ENCODE results near the gene ZNF335.
"Not testable (repeated sequence)": the region's sequence is repeated elsewhere in the genome, so short reads cannot be mapped to it uniquely, and the experiment has no call there.

The ZNF335 gene

DNA sequence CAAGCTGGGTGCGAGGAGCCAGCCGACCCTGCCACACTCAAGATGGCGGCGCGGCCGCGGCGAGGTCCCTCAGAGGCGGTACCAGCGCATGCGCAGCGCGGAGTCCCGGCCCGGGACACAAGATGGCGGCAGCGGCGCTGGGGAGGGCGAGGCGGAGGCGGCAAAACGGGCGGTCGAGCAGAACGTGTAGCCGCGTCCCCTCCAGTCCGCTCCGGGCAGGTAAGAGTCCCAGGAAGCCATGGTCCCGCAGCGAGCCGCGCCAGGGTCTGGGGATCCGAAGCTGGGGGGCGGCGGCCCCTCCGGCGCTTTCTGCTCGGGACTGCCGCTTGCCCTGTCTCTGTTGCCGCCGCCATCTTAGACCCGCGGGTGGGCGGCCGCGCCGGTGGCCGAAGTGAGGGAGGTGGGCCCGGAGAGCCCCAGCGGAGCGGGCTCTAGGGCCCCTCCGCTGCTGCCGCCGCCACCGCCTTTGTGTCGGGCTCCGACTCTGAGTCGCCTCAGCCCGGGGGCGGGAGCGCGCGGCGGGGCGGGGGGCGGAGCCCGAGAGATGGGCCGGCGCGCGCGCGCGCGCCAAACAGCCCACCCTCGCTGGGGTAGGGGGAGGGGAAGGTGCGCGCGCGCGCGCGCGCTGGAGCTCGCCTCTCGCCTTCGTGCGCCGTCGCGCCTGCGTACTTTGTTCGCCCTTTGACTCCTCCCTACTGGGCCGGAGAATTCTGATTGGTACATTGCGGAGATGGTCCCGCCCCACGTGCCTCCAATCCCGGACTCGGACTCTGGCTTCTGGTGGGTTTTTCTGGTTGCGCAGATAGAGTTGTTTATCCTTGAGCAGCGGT is 37.2 kb downstream of the ZNF335 start, which contains the start of gene PCIF1:
PCIF1 (plus strand) TSS at position 98 of the 830 bp plus-strand sequence. CDS start 4,317 bp downstream, outside the sequence.
- peak; percentile 99 for DNase-seq

DNA sequence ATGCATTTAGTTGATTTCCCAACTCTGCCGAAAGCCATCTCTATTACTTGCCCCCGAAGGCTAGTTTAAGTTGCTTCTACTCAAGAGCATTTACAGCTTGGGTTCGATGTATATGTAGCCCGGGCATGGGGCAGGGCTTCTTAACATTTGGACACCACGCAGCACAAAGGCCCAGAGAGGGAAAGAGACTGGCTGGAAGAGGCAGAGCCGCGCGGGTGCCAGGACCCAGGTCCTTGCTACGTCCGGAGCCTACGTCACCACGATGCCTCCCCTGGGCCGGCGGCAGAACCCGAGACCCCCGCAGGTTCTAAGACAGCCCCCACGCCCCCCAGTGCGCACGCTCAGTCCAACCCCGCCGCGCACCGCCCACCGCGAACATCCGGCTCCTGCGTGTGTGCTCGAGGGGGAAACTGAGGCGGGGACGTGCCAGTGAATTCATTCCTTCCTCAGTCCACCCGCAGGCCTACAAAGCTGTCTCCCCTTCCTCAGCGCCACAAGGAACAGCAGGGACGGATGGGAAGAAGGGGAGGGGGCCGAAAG is 37.9 kb downstream of the ZNF335 start:
- peak; percentile 68 for DNase-seq

- DNase-seq, result no peak
Measured at GRCh38 chr20:45933266-45934045, 38.5 kb downstream of the ZNF335 start.

GRCh38 chr20:45931680-45932079 is 40.3 kb downstream of the ZNF335 start:
- DNase-seq, result not testable (repeated sequence)

DNA sequence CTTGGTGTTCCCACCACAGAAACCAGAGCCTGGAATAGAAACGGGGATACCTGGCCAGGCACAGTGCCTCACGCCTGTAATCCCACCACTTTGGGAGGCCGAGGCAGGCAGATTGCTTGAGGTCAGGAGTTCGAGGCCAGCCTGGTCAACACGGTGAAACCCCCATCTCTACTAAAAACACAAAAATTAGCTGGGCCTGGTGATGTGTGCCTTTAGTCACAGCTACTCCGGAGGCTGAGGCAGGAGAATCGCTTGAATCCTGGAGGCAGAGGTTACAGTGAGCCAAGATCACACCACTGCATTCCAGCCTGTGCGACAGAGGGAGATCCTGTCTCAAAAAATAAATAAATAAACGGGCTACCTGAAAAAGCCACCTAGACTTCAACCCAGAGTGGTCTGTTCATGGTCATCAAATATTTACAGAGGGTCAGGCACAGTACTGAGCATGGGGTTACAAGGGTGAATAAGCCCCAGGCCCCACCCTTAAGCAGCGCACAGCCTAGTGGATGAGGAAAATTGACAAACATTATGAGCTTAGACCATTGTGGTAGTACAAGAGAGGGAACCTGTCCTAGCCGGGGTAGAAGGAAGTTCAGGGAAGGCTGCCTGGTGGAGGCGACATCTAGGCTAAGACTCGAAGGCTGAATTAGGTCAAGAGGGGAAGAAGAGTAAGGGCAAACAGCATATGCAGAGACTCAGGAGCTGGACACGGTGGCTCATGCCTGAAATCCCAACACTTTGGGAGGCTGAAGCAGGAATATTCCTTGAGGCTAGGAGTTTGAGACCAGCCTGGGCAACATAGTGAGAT is 44.7 kb downstream of the ZNF335 start:
- DNase-seq, result no peak

DNA sequence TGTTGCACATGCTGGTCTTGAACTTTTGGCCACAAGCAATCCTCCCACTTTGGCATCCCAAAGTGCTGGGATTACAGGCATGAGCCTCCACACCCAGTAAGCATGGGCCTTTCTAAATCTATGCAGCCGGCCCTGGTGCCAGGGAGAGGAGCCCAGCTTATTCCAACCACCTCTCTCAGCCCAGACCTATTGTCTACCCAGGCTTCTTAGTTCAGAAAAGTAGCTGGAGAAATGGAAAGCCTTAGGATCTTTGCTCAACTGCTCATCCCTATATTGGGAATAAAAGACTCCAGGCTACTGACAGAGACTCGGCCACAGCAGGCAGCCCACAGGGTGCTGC is 45.3 kb downstream of the ZNF335 start:
- DNase-seq, result no peak

DNA sequence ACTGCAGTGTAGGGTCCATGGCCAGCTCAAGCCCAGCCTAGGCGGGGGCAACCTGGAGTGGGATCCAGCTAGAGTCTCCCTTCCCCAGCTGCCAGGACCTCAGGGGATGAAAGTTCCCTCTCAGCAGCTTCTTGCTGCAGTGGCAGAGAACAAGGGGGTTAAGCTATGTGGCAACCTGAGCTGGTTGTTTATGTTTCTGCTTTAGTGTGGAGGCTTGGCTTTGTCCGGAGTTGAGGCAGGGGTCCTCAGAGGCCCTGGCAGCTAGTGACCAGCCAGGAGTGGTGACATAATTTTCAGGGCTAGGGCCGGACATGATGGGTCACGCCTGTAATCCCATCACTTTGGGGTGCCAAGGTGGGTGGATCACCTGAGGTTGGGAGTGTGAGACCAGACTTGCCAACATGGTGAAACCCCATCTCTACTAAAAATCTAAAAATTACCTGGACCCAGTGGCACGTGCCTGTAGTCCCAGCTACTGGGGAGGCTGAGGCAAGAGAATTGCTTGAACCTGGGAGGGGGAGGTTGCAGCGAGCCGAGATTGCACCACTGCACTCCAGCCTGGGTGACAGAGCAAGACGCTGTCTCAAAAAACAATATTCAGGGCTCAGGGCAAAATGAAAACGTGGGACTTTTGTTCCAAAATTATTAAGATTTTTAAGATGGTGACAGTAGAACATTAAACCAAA is 46.0 kb downstream of the ZNF335 start:
- no peak for DNase-seq

GRCh38 chr20:45924391-45925261 is 47.4 kb downstream of the ZNF335 start:
- peak; percentile 48 for DNase-seq

DNA sequence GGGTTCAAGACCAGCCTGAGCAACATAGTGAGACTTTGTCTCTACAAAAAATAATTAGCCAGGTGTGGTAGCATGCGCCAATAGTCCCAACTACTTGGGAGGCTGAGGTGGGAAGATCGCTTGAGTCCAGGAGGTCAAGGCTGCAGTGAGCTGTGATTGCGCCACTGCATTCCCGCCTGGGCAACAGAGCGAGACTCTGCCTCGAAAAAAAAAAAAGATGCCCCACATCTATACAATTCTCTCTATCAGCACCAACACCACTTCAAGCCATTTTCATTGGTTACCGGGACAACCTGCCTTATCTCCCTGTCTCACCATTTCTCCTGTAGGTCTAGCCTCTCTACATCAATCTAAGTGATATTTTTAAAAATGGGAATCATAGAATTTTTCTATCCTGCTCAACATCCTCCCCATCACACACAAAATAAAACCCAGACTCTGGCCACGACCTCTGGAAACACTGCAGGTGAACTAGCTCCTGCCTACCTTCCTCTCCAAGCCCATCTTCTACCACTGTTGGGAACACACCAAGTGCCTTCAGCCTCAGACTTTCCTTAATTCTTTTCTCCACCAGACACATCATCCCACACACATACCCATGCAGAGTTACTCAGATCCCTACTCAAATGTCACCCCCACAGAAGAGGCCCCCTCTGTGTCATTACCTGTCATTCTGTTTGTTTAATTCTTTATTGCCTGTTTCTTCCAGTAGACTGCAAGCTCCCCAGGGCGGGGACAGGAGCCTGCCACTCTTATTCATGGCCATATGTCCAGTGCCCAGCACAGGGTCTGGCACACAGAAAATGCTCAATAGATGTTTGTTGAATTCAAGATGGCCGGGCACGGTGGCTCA is 50.4 kb downstream of the ZNF335 start:
- no peak for DNase-seq

- DNase-seq, result no peak
Measured at GRCh38 chr20:45920462-45921336, 51.3 kb downstream of the ZNF335 start.

DNA sequence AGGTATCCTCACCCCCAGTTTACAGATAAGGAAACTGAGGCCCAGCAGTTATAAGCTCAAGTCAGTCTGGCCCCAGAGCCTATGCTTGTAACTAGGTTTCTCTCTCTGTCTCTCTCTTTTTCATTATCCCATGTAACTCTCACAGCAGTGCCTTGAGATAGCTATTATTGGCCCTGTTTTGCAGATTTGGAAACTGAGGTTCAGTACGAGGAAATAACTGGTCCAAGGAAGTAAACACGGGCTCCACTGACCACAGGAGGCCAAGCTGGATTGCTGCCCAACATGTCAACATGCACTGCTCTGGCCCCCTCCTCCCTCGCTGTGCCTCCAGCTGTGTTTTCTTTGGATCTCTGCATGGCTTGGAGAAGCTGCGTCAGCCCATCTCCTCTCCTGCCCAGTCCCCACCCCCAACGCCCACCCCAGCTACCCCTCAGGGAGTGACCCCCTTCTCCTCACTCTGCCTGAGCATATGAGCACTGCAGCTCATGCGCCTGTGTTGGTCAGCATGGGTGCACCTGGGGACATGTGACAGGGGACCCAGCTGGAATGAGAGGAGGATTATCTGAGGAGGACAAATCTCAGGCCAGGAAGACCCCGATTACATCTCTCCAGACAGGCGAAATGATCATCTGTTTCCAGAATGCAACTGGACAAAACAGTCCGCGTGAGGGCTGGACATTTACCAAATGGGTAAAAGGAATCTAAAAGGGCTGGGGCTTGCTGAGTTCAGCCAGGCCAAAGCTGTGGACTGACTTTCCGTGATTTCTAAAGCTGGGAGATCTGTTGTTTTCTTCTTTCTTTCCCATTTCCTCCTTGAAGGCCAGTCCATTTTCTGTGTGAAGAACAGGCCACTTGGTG is 52.2 kb downstream of the ZNF335 start:
- peak; percentile 34 for DNase-seq

GRCh38 chr20:45918779-45919537 is 53.0 kb downstream of the ZNF335 start:
- DNase-seq, result no peak

DNA sequence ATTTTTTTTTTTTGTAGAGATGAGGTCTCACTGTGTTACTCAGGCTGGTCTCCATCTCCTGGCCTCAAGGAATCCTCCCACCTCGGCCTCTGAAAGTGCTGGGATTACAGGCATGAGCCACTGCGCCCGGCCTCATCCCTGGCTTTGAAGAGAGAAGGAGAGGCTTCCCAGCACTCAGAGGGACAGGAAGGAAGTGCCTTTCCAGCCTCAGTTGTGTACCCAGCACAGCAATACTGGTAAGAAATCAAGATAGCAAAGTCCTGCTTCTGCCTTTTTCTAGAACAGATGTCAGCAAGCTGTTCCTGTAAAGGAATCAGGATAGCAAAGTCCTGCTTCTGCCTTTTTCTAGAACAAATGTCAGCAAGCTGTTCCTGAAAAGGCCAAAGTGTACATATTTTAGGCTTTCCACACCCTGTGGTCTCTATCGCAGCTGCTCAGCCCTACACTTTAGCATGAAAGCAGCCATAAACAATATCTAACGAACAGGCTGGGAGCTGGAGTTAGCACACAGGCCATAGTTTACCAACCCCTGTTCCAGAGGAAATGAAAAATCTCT is 53.7 kb downstream of the ZNF335 start:
- no peak for DNase-seq

GRCh38 chr20:45917790-45918141 is 54.2 kb downstream of the ZNF335 start:
- no peak for DNase-seq

- DNase-seq, result no peak
Measured at GRCh38 chr20:45913116-45913515, 58.9 kb downstream of the ZNF335 start.

- DNase-seq, result no peak
Measured at GRCh38 chr20:45912344-45912682, 59.7 kb downstream of the ZNF335 start.
